ENCODE measurements around the gene NECAP2. TPM values are rescaled to one million over a fixed set of nuclear protein-coding genes. Genes with fewer than 3 reads are reported as not detected.

Gene NECAP2
- total and polyA plus RNA-seq, 7 donors = 22.8 to 59.2 (median 38.0) TPM

DNA sequence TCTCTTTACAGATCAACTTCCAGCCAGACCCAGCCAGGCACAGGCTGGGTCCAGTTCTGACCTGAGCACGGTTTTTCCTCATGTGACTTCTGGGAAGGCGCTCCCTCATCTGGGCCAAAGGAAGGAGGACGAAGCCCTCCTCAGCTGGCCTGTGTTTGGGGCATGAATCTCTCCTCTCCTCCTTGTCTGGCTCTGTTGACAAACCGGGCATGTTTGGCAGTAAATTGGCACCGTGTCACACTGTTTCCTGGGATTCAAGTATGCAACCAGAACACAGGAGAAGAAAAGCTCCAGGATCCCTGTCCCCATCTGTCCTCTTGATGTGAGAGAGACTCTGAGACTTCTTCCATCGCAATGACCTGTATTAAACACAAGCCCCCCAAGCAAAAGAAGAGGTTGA lies 18.3 kb downstream of the NECAP2 start:
- no peaks in the 10 kb centered on the region for H3K27me3 ChIP-seq
- WGBS, 2 donors = 83 to 88% methylated on average over 6 of the region's 6 CpGs
- peaks cover 12 to 79% (median 32%) of the 10 kb centered on the region in 4 donors for H3K36me3 ChIP-seq
- H3K9me3 ChIP-seq = no peaks in the 10 kb centered on the region
- intact Hi-C loops (cut with DNase I) = no loop called here
- H3K27ac ChIP-seq = no peak overlapping the region
- DNase-seq = peak; percentile 19
- no peak overlapping the region for H3K4me3 ChIP-seq
- H3K4me1 ChIP-seq = no peaks in the 10 kb centered on the region
- TF ChIP-seq POLR2A (IDR thresholded peaks at IDR 0.05) = no peak
- no peak for TF ChIP-seq EP300 (IDR thresholded peaks at IDR 0.05)
- no peak for TF ChIP-seq POLR2AphosphoS5 (IDR thresholded peaks at IDR 0.05)
- TF ChIP-seq, protein P1, sequence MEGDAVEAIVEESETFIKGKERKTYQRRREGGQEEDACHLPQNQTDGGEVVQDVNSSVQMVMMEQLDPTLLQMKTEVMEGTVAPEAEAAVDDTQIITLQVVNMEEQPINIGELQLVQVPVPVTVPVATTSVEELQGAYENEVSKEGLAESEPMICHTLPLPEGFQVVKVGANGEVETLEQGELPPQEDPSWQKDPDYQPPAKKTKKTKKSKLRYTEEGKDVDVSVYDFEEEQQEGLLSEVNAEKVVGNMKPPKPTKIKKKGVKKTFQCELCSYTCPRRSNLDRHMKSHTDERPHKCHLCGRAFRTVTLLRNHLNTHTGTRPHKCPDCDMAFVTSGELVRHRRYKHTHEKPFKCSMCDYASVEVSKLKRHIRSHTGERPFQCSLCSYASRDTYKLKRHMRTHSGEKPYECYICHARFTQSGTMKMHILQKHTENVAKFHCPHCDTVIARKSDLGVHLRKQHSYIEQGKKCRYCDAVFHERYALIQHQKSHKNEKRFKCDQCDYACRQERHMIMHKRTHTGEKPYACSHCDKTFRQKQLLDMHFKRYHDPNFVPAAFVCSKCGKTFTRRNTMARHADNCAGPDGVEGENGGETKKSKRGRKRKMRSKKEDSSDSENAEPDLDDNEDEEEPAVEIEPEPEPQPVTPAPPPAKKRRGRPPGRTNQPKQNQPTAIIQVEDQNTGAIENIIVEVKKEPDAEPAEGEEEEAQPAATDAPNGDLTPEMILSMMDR (IDR thresholded peaks at IDR 0.05) = no peak

DNA sequence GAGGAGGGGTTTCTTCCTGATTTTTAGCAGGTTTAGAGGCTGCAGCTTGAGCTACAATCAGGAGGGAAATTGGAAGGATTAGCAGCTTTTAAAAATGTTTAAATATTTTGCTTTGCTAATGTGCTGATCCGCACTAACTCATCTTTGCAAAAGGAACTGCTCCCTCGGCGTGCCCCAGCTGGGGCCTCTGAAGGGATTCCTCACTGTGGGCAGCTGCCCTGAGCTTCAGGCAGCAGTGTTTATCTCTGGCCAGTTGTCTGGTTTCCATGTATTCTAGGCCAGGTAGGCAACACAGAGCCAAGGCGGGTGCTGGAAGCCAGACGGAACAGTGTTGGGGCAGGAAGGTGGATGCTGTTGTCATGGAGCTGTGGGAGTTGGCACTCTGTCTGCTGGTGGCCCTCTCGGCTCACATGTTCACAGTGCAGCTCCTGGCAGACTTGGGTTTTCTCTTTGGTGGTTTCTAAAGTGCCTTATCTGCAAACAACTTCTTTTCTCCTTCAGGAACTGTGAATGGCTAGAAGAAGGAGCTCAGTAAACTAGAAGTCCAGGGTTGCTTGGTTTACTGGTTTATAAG lies 18.9 kb downstream of the NECAP2 start:
- 84 to 95% methylated on average over 6 of the region's 6 CpGs for WGBS, 2 donors
- intact Hi-C loops (cut with DNase I) = no loop called here
- no peak for DNase-seq
- Histone ChIP-seq H3K36me3 (peaks cover 12 to 73% (median 26%) of the 10 kb centered on the region in 4 donors), H3K9me3 (no peaks in the 10 kb centered on the region), H3K27me3 (no peaks in the 10 kb centered on the region), H3K27ac (no peak overlapping the region), H3K4me3 (no peak overlapping the region), H3K4me1 (no peaks in the 10 kb centered on the region)
- TF ChIP-seq, protein P1 (IDR thresholded peaks at IDR 0.05) = no peak
- TF ChIP-seq EP300 (IDR thresholded peaks at IDR 0.05) = no peak
- no peak for TF ChIP-seq POLR2A (IDR thresholded peaks at IDR 0.05)
- no peak for TF ChIP-seq POLR2AphosphoS5 (IDR thresholded peaks at IDR 0.05)

DNA sequence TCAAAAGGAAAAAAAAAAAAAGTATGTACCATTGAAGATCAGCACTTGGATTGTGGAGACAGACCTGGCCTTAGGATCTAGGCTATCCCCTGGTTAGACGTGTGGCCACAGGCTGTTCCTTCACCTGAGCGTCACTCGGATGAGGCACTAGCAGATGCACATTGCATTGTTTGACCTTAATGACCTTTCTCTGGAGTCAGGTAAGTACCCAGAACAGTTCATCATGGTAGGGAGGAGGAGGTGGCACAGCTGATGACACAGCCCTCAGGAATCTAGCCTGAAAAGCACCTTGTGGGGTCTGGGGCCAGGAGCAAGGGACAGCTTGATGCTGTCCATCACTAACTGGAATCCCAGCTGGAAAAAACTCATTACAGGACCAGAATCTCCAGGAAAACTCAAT lies 21.2 kb downstream of the NECAP2 start:
- Histone ChIP-seq H3K27me3 (no peaks in the 10 kb centered on the region), H3K9me3 (no peaks in the 10 kb centered on the region), H3K36me3 (peaks cover 8 to 50% (median 19%) of the 10 kb centered on the region in 4 donors), H3K4me3 (no peak overlapping the region), H3K27ac (no peak overlapping the region), H3K4me1 (no peaks in the 10 kb centered on the region)
- intact Hi-C loops (cut with DNase I) = no loop called here
- DNase-seq = no peak
- TF ChIP-seq POLR2AphosphoS5 (IDR thresholded peaks at IDR 0.05) = no peak
- no peak for TF ChIP-seq EP300 (IDR thresholded peaks at IDR 0.05)
- TF ChIP-seq POLR2A (IDR thresholded peaks at IDR 0.05) = no peak
- TF ChIP-seq, protein P1 (IDR thresholded peaks at IDR 0.05) = no peak
- WGBS, 2 donors = 95 to 97% methylated on average over 3 of the region's 3 CpGs

DNA sequence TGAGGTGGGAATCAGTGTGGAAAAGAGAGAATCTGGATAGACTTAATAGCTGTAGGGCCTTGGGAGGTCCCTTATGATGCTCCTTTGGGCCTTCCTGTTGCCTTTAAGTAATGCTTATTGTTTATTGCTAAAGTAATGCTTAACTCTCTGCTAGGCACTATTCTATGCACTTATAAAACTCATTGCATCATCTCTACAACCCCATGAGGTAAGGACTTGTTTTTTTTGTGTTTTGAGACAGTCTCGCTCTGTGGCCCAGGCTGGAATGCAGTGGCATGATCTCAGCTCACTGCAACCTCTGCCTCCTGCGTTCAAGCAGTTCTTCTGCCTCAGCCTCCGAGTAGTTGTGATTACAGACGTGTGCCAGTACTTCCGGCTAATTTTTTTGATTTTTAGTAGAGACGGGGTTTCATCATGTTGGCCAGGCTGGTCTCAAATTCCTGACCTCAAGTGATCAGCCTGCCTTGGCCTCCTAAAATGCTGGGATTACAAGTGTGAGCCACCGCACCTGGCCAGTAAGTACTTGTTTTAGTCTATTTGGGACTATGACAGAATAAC lies 22.3 kb downstream of the NECAP2 start:
- DNase-seq = peak; percentile 13
- Histone ChIP-seq H3K4me3 (no peak overlapping the region), H3K9me3 (no peaks in the 10 kb centered on the region), H3K4me1 (no peaks in the 10 kb centered on the region), H3K27ac (no peak overlapping the region), H3K36me3 (peaks cover 8 to 39% (median 13%) of the 10 kb centered on the region in 4 donors), H3K27me3 (no peaks in the 10 kb centered on the region)
- WGBS, 2 donors = 93 to 96% methylated on average over 7 of the region's 7 CpGs
- TF ChIP-seq POLR2A (IDR thresholded peaks at IDR 0.05) (no peak), EP300 (IDR thresholded peaks at IDR 0.05) (no peak), POLR2AphosphoS5 (IDR thresholded peaks at IDR 0.05) (no peak)
- TF ChIP-seq, protein P1 (IDR thresholded peaks at IDR 0.05) = no peak
- intact Hi-C loops (cut with DNase I) = no loop called here
